Hematopoietic multipotent progenitor cell treated with erythropoietin and hydrocortisone succinate and interleukin-3 and kit ligand, for 6 days (in vitro differentiated cells): ENCODE data around the gene R3HCC1L.

ENCODE experiments used
- DNase-seq: peaks from one replicate; pipeline ENCODE4 v3.0.0-alpha.2; 2015

R3HCC1L gene

DNA sequence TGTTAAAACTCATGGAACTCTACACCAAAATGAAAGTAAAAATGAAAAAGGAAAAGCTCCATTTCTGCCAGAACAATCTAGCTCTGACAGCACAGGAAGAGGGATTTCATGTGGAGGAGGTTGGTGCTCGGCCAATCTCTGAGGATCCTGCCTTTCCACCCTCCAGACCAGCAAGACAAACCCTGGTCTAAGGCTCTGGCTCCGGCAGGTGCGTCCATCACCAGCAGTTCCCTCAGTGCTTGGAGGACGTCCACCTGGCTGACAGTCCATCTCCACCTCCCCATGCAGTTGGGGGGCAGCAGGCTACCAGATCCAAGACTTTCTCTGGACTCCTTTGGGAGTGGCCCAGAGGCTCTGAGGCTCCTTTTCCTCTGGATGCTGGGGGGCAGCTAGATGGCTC lies 158.5 kb downstream of the R3HCC1L start:
- DNase-seq = no peak

DNA sequence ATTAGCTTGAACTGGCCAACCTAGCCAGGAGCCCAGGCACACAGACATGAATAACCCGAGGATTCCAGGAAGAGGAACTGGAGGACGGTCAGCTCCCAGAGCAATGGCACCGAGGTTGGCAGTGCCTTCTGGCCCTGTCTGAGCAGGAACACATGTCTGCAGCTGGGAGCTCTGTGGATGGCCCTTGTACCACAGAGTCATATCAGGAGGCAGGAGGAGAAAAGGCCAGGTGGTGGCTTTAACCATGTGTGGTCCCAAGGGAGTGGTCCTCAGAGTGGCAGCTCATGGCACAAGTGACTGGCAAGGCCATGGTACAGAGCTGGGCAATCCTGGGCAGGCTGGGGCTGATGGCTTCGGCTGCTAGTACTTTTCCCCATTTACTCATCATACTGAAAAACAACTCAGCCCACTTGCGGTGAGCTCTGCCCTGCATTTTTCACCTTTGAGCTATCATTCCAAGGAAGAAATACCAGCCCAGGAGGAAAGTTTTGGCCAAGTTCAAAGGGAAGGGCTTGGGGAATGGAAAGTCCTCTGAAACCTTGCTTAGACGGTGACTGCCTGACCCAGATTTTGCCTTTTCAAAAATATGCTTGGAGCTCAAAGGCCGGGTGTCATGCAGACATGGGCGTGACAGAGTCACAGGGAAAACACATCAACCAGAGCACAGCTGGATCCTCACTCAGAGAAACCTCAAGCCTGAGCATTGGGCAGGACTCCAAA lies 159.3 kb downstream of the R3HCC1L start:
- DNase-seq = no peak

DNA sequence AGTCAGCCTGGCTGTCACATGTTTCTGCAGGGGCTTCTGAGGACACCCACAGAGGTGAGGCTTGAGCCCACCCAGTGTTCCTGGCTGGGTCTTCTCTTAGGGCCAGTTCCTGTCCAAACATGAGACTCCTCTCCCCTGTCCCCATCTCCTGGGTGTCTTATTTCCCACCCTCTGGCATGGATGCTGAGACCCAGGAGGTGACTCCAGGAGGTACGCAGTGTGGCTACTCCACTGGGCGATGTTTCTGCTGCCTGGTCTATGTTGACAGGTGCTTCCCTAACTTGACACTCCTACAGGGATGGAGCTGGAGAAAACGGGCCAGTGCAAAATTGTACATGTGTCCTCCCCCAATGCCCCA lies 159.8 kb downstream of the R3HCC1L start:
- no peak for DNase-seq
